Erythroblast (primary cell): Measurements from ENCODE around the gene PLCB3.

Experiments
- GATA1 ChIP-seq: IDR thresholded peaks from 2 replicates; pipeline ENCODE4 v1.6.1; 2011; ENCODE audit warnings: low read depth, mild to moderate bottlenecking, control low read depth, low read length, moderate library complexity
- POLR2A ChIP-seq: IDR thresholded peaks from 2 replicates; pipeline ENCODE4 v1.6.1; 2011; ENCODE audit warnings: mild to moderate bottlenecking, low read length

DNA sequence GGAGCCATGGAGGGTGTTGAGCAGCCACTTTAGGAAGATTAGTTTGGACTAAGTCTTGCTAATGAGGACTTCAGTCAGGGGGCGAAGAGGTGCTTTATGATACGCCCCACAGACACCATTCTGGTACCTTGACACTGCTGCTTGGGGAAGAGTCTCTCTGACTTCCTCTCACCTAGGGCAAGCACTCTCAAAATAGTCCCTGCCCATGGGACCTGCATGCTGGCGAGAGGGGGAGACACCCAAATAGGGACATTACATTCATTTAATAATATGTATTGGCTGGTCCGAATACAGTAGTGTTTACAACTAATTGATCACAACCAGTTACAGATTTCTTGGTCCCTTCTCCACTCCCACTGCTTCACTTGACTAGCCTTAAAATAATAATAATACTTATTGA is 44.4 kb downstream of the PLCB3 start:
- TF ChIP-seq POLR2A (no peak), GATA1 (no peak)
